Stomach (tissue), 4 donors: ENCODE results near the gene ADGRG2.

ENCODE experiments used
- CTCF ChIP-seq, 7 experiments: fragments of 450-650 bp in 4 of 7; fragments of 200-600 bp in 3 of 7; sonication (generic) in 3 of 7; IDR thresholded peaks; one replicate each; pipeline ENCODE4 v1.5.1; 2016 to 2019; ENCODE audit warnings: antibody characterized with exemption in 7 of 7, control low read depth in 2 of 7, mild to moderate bottlenecking in 1 of 7
- POLR2A ChIP-seq, 4 donors: fragments of 450-650 bp; IDR thresholded peaks; one replicate each; pipeline ENCODE4 v1.6.1; 2016; ENCODE audit warnings: antibody characterized with exemption in 4 of 4, control low read depth in 2 of 4, mild to moderate bottlenecking in 1 of 4, moderate library complexity in 1 of 4

- TF ChIP-seq CTCF (IDR thresholded peaks at IDR 0.05): no peak
- no peak for TF ChIP-seq POLR2A (IDR thresholded peaks at IDR 0.05)
Measured at GRCh38 chrX:19133231-19133630, 11.0 kb upstream of the ADGRG2 start.
